Limb (tissue), 2 donors: Measurements from ENCODE around the gene ZNF74.

Source experiments
- DNase-seq, 2 donors: peaks; one replicate each; pipeline ENCODE4 v3.0.0-alpha.2; 2016; ENCODE audit errors: extremely low spot score in 2 of 2

ZNF74 gene

GRCh38 chr22:20420157-20420842 lies 26.3 kb downstream of the ZNF74 start:
- DNase-seq = no peak

DNA sequence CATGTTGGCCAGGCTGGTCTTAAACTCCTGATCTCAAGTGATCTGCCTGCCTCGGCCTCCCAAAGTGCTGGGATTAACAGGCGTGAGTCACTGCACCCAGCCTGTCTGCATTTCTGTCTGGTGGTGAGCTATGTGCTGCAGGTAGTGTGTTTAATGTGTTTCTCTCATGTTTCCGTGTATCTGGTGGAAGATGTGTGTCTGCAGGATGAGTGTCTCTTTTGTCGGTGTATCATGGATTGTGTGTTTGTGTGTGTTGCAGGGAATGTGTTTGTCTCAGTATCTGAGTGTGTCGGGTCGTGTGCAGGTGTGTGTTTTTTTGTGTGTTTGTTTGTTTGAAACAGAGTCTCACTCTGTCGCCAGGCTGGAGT lies 27.5 kb downstream of the ZNF74 start:
- no peak for DNase-seq

DNA sequence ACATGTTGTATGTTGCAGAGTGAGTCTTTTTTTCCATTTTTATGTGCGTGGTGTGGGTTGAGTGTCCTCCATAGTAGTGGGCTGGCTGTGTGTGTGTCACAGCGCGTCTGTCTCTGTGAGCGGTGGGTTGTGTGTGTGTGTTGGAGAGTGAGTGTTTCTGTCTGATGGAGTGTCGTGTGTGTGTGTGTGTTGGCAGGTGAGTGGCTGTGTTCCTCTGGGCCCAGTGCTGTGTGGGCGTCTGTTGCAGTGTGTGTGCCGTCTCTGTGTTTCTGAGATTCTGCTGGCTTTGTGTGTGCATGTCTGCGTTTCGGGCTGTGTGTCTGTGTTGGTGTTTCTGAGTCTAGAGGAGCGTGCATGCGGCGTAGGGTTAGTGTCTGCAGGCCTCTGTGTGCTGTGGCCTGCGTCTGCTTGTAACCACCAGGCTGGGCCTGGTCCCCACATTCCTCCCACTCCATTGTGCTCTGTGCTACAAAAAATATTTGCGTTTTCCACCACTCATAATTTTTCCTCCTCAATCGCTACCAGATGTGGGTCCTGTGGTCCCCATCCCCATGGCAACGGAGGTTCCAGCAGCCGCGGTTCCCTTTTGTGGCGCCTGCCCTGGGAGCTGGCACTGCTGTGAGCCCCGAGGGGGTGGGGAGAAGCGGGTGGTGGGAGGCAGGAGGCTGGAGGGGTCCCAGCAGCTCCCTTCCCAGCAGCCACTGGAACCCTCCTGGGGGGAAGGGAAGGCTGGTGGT lies 28.5 kb downstream of the ZNF74 start:
- peak; percentile 77 to 86 for DNase-seq

- DNase-seq = peak in 1 of 2 donors; percentile 61
Measured at GRCh38 chr22:20423008-20423905, 29.3 kb downstream of the ZNF74 start.

DNA sequence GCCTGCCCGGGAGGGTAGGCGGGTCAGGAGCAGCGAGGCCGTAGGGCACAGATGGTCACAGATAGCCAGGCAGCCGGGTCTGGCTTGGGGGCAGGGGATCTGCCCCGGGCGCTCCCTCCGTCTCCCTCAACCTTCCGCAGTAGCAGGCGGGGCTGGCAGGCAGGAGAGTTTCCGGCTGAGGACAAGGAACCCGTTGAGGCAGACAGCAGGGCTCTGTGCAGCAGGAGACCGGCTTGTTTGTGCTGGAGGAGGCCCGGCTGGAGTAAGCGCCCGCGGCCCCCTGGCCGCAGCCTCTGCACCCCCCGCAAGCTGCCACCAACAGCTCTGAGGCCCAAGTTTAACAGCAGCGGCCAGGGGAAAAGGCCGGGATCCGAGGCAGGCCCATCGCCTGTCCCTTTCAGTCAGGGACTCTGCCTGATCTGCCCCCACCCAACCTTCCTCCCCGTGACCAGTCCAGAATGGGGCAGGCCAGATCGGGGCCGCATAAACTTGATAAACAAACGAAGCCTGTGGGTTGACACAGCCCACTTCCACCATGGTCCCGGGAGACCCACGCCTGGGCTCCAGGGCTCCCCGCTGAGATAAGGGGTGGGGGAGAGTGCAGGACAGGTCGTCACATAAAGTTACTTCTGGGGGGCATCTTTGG lies 30.1 kb downstream of the ZNF74 start:
- peak in 1 of 2 donors; percentile 71 for DNase-seq

- no peak for DNase-seq
Measured at GRCh38 chr22:20424568-20424931, 30.6 kb downstream of the ZNF74 start.

GRCh38 chr22:20424932-20425565 lies 31.1 kb downstream of the ZNF74 start:
- peak in 1 of 2 donors; percentile 82 for DNase-seq

DNA sequence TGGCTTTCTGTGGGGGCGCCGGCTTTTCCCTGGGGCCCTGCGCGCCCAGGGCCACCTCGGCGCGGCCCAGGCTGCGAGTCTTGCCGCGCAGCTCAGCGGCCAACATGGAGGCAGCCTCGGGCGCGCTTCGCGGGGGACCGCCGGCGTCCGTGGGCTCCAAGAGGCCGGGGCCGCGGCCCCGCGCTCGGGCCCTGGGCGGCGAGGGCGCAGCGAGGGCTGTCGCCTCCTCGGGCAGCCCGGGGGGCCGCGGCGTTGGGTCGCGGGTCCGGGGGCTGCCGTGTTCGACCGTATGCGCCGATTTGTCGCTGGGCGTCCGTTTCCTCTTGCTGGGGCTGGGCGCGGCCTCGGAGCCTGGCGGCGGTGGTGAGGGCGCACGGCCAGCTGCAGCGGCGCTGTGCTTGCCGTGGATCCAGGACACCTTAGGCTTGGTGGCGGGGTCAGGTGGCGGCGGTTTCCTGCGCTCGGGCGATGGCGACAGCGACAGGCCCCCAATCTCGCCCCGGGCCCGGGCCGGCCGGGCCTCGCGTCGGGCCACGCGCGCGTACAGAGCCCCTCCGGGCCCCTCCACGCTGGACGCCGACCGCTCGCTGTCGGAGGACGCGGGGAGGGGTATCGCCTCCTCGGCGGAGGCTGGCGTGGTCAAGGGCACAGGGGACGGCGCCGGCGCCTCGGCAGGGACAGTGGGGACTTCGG lies 31.8 kb downstream of the ZNF74 start:
- peak in 1 of 2 donors; percentile 52 for DNase-seq

- DNase-seq = no peak
Measured at GRCh38 chr22:20426259-20426615, 32.3 kb downstream of the ZNF74 start.

DNA sequence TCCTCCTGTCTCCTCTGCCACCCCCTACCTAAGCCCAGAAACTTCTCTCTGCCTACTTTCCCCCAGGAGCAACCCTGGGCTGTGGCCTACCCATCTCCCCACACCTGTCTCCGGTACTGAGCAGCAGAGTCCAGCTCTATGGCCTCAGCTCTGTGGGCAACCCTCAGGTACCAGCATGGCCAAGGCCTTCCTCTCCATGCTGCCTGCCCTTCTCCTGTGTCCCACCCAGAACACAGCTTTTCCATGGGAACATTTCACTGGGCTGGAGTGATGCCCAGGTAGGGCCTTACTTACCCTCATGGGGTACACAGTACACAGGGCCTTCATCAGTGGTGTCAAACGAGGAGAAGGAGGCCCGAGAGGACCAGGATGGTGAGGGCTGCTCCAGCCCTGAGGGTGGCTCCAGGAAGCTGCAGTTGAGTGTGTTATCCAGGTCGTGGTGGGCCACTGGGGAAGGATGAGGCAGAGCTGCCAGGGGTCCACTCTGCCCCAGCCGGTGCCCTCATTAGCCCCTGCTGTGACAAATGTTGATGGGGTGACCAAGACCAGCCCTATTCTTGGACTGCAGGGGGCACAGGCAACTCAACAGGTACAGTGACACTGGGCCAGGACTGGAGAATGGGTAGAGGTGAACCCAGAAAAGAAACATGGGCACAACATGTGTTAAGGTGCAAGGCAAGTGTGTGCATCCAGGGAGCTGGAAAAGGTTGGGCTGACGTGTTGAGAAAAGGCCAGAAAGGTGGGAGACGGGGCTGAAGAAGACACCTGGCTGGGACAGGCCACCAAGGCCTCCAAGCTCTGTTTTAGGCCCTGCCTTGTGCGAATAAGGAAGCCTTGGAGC lies 33.4 kb downstream of the ZNF74 start:
- DNase-seq = no peak

DNA sequence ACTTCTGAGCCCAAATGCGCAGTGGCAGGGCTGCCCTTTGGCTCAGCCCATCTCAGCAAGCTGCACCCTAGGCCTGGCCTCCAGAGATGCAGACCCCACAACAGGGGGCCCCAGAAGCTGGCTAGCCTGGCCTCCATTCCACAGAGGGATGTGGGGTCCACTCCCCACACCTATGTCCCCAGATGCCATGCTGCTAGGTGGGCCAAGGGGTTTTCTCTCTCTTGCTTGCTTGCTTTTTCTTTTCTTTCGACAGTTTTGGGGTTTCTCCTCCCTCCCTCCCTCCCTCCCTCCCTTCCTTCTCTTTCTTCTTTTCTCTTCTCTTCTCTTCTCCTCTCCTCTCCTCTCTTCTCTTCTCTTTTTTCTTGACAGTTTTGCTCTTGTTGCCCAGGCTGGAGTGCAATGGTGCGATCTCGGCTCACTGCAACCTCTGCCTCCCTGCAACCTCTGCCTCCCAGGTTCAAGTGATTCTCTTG lies 34.0 kb downstream of the ZNF74 start:
- DNase-seq = no peak

GRCh38 chr22:20428496-20429253 lies 34.7 kb downstream of the ZNF74 start:
- DNase-seq = no peak

DNA sequence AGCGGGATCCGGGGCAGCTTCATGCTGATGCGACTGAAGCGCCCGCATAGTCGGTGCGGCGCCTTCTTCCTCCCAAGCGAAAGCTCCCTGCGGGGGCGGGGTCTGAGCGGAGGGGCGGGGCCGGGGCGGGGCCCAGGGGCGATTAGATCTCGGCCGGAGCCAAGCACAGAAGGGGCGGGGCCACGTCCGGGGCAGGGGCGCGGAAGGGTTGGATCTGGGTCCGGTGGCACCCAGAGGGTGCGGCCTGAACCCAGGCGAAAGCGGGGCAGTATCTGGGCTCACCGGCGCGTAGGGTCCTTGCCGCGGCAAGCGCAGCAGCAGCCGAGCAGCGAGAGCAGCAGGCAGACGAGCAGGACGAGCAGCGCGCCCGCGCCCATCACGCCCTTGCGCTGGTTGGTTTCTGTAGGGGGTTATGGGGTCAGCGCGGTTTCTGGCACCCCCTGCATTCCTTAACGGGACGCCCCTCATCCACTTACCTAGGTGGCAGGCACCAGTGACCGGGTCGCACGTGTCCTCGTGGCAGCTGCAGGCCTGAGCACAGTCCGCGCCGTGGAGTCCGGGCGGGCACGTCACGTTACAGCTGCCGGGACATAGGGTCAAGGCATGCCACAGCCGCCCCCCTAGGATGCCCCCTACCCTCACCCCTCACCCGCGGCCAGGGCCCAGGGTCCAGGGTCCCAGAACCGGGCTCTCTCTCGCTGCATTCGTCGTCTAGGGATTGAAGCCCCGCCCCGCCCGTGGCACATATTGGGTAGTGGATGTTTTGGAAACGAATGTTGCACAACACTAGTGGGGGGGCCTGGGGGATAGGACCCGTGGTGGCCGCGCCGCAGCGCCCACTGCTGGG lies 35.5 kb downstream of the ZNF74 start:
- DNase-seq = peak in 1 of 2 donors; percentile 76

DNA sequence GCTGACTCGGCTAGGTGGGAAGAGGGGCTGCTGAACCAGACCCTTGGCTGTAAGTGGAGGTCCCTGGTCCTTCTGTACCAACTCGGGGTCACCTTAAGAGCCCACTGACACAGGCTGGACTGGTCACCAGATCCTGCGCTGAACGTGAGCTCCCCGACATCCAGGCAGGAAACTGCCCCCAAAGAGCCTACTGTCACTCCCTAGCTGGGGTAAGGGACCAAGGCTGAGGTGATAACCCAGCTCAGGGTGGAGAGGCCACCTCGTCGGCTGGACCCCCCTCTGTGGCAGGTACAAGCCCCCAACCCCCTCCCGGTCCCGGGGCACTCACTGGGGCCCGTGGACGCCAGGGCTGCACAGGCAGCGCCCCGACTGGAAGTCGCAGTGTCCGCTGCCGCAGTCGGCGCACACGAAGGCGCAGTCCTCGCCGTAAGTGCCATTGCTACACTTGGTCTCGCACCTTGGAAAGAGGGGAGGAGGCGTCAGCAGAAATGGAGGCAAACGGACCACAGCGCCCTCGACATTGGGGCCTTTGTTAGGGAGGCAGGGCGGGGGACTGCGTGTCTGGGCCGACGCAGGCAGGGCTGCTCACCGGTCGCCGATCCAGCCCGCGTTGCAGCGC lies 36.3 kb downstream of the ZNF74 start:
- DNase-seq = no peak

DNA sequence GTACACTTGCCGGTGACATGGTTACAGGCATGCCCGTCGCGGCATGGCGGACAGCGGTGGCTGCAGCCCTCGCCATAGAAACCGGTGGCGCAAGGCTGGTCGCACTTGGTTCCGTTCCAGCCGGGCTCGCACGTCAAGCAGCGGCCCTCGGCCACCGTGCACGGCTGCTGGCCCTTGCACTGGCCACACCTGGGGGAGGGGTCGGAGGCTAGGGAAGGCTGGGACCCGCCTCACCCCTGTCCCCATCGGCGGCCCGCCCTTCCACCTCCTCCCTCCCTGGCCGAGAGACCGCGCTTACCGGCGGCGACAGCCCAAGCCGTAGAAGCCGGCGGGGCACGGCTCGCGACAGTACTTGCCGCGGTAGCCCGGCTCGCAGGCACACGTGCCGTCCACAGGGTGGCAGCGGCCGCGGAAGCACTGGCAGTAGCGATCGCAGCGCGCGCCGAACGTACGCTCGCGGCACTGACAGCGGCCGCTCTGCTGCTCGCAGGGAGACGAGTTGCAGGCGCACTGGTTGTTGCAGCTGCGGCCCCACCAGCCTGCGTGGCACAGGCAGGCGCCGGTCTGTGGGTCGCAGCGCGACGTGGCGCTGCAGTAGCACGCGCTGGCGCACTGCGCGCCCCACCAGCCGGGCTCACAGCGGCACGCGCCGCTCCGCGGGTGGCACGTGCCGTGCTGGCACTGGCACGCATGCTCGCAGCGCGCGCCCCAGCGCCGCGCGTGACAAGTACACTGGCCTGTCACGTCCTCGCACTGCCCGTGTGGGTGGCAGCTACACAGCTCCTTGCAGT lies 37.0 kb downstream of the ZNF74 start:
- peak in 1 of 2 donors; percentile 73 for DNase-seq

- peak in 1 of 2 donors; percentile 50 for DNase-seq
Measured at GRCh38 chr22:20431511-20432192, 37.7 kb downstream of the ZNF74 start.
